Breast epithelium (tissue), 3 donors: ENCODE data around the gene SLC6A18.

Source experiments
- CTCF ChIP-seq, 3 donors: fragments of 450-650 bp; IDR thresholded peaks; one replicate each; pipeline ENCODE4 v1.5.1; 2016 to 2017; ENCODE audit warnings: antibody characterized with exemption in 3 of 3, mild to moderate bottlenecking in 3 of 3, moderate library complexity in 3 of 3
- POLR2A ChIP-seq: fragments of 450-650 bp; IDR thresholded peaks from one replicate; pipeline ENCODE4 v1.6.1; 2016; ENCODE audit warnings: antibody characterized with exemption, mild to moderate bottlenecking, moderate library complexity
- POLR2AphosphoS5 ChIP-seq, 3 donors: sonication (generic); formaldehyde crosslinking; IDR thresholded peaks; one replicate each; pipeline ENCODE4 v1.6.1; 2017; ENCODE audit warnings: antibody characterized with exemption in 3 of 3

GRCh38 chr5:1188464-1188863 is 36.7 kb upstream of the SLC6A18 start:
- TF ChIP-seq POLR2AphosphoS5 (IDR thresholded peaks at IDR 0.05) (no peak), CTCF (IDR thresholded peaks at IDR 0.05) (no peak), POLR2A (no peak)
